GM18870 (cell line): ENCODE measurements around the gene MMP15.
"Not testable (repeated sequence)": the region's sequence is repeated elsewhere in the genome, so short reads cannot be mapped to it uniquely, and the experiment has no call there.

Experiments used
- ATAC-seq: cut with Tn5 transposase; IDR thresholded peaks from one replicate; pipeline ENCODE4 v1.9.1; 2021; ENCODE audit warnings: moderate library complexity; ENCODE audit not compliant: unreplicated experiment

Gene MMP15

DNA sequence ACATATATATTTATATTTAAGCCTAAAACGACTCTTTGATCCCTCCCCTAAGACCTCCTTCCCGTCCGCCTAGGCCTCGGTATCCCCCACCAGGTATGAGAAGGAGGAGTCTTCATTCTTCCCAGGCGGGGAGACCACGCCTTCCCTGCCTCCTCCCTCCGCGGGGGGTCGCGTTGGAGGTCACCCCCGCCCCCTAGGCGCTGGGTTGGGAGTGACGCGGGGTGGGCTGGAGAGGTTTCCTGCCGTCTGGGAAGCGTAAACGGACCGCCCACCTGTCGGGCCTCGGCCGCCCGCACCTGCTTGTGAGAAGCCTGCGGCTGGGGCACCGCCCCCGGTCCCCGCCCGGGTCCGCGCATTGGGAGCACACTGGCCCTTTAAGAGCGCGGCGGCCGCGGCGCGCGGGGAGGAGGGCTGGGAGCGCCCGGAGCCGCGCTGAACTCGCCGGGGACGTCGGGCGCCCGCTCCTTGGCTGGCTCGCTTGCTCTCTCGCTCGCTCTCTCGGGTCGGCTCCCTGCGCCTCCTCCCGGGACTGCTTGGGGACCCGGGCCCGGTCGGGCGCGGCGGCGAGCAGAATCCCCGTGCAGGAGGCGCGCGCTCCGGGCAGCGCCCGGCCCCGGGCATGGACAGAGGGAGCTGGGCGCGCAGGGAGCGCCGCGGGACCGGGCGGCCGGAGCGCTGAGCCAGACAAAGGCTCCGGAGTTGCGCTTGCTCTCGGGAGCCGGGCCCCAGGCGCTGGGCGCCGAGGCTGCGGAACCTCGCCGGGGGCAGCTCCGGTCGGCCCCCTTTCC is at the start of gene MMP15:
MMP15 (plus strand) TSS at position 404 of the 788 bp plus-strand sequence. CDS start 597 bp downstream, outside the sequence.
- ATAC-seq = no peak

DNA sequence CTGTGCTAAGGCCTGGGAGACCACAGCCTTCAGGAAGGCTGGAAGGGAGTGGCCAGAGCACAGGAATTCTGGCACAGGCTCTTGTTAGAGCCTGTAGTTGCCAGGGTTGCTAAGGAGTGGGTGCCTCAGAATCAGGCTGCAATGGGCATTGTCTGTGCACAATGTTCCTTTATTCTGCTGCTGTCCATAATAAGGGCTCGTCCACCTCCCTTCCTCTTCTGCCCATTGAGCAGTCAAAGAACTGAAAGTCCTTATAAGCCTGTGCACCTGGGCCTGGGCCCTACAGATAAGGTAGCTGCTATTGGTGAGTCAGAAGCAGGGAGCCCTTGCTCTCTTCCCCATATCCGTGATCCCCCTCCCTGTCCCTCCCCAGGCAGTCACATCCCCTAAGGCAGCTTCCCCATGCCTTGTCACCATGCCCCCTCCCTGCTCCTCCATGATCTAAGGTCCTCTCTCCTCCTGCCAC is 49.2 kb upstream of the MMP15 start:
- no peak for ATAC-seq

GRCh38 chr16:57977418-57978069 is 48.0 kb upstream of the MMP15 start:
- ATAC-seq = no peak

DNA sequence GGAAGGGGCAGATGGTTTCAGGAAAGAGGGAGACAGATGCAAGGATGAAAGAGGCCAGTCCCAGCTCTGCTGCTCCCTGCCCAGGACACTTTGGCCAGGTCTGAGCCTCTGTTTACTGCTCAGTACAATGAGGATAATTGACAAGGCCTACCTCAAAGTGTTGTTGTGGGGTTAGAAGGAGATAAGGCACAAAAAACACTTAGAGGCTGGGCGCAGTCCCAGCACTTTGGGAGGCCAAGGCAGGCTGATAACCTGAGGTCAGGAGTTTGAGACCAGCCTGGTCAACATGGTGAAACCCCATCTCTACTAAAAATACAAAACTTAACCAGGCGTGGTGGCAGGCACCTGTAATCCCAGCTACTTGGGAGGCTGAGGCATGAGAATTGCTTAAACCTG is 47.5 kb upstream of the MMP15 start:
- ATAC-seq = not testable (repeated sequence)

GRCh38 chr16:57979006-57979585 is 46.5 kb upstream of the MMP15 start:
- no peak for ATAC-seq

DNA sequence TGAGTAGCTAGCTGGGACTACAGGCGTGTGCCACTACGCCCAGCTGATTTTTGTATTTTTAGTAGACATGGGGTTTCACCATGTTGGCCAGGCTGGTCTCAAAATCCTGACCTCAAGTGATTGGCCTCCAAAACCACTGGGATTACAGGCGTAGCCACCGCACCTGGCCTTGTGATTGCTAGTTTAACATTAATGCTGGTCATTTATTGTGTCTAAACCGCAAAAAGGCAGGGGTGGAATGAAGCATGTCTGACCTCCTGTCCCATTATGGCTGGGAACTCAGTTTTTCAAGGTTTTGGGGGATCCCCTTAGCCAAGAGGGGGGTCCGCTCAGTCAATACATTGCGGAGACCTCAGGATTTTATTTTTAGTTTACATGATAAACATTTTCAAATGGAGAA is 43.9 kb upstream of the MMP15 start:
- no peak for ATAC-seq

- no peak for ATAC-seq
Measured at GRCh38 chr16:57982385-57982784, 43.2 kb upstream of the MMP15 start.

GRCh38 chr16:57984443-57985203 is 40.9 kb upstream of the MMP15 start:
- no peak for ATAC-seq

DNA sequence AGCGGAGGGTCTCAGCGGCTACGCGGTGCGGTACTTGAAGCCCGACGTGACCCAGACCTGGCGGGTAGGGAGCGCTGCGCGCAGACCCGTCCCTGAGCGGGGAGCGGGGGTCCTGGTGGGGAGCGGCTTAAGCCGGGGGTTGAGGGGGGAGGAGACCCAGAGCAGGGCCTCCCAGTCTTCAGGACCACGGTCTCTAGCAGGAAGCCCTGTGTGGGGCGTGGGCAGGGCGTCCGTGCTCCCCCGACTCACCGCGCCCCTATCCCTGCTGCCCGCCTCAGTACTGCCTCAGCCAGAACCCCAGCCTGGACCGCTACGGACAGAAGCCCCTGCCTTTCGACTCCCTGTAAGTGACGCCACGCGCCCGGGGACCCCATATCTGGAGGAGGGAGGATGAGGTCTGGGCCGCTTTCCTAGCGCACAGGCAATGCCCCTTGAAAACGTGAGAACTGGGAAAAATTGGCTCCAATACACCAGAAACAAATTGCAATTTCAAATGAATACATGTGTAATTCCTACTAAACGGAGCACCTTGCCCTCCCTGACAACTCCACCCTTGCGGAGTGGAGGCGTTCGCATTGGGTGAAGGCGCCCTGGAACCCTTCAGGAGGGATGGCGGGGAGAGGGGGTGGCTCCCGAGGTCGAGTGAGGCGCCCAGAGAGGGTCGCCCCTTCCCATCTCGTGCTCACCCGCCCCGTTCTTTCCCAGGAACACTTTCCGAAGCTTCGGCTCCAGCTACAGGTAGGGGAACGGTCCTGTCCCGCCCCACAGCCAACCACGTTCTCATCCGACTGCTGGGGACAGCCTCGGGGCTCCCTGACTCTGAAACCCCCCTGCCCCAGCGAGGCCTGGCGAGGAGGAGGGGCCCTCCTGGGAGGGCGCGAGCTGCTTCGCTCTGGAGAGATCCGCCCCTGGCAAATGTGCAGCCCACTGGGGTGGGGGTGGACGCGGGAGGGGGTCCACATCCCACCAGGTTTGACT is 40.1 kb upstream of the MMP15 start:
- ATAC-seq = no peak

DNA sequence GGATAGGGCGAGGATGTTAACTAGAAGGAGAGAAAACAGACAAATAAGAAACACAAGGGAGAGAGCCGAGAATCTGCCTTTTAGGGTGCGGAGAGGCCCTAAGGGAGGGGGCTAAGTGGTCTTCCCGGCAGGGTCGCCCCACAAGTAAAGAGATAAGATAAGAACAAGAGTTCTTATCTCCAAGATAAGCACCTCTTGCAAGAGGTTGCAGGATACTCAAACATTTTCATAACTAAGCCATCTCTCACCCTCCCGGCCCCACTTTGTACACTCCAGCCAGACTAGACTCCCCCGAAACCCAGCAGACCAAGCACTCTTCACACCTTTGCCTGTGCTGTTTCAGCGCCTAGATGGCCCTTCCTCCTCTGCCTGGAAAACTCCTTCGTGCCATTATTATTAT is 39.4 kb upstream of the MMP15 start:
- no peak for ATAC-seq

DNA sequence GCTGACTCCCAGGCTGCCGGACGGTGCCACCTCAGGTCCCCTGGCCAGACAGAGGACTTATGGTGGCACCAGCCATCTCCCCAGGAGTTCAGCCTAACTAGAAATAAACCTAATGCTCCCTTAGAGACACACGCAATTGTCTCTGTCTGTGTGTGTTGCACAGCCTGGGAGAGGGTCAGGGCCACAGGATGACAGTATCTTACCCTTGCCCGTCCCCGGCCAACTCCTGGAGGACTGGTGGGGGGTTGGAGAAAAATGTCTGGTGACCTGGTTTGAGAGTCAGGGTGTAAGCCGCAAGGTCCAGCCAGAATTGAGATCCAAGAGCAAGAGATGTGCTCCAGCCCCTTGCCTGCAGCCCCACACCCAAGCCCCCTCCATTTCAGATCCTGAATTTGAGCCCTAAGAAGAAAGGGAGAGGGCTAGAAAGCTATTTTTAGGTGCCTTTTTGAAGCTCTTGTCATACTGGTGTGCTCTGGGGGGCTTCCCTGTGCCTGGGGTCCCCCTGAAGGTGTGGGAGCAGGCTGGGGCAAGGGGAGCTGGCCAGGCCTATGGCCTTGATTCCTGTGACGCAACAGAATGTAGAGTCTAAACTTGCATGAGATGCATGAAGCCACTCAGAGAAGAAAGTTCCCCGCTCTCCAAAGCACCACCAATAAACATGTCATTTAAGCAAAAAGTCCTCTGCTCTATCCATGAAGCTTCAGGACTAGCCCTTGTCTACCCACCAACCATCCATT is 37.9 kb upstream of the MMP15 start:
- no peak for ATAC-seq

DNA sequence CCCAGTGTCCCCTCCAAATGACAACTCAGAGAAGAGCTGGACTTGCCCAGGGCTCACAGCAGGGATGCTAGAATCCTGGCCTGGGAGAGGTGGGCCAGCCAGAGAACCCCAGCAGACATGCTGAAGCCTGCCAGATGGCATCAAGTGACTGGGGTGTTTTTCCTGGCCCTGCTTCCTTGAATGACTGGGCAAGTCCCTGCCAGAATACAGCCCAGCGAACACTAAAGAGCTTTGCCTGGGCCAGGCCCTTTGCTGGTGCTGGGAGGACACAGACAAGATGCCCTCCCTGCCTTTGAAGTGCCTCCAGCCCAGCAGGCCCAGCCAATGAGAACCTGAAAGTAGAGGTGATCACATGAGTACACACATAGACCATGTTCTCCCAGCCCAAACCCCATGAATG is 36.6 kb upstream of the MMP15 start:
- ATAC-seq = no peak

DNA sequence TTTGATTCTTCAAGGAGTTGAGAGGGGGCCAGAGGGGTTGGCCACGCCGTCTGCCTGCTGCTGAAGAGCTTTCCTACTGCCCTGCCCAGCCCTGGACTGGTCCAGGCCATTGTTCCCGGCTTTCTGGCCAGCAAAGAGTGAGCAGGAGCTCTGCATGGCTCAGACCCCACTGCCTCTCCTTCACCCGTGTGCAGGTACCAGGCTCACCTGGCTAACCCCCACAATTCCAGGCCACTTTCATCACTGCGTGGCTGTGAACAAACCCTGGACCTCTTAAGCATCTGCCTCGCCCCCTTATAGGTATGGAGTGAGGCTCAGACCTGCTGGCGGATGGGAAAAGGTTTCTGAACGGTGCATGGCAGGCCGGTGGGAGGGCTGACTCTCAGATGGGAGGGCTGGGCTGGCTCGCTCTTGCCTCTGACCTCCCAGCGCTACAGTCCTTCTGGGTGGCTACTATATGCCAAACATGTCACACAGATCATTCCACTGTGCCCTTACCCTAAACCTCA is 33.9 kb upstream of the MMP15 start:
- no peak for ATAC-seq

GRCh38 chr16:57992084-57992483 is 33.5 kb upstream of the MMP15 start:
- ATAC-seq = no peak

GRCh38 chr16:57993438-57993837 is 32.1 kb upstream of the MMP15 start:
- ATAC-seq = no peak

GRCh38 chr16:57993897-57994296 is 31.7 kb upstream of the MMP15 start:
- ATAC-seq = no peak

DNA sequence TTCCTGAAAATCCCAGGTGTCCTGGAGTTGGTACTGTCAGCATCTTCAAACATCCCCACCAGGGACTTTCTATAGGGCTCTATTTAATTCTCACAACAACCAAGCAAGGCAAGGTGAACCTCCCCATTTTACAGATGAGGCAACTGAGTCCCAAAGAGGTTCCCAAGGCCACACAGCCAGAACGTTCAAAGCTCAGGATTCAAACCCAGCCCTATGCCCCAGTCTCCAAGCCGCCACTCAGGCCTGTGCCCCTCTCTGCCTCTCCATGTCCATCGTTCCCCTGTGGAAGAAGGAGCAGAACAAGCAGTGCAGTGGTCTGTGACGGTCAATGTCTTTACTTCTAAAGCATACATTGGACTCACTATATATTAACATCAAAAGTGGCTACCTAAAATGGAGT is 31.2 kb upstream of the MMP15 start:
- ATAC-seq = no peak

GRCh38 chr16:57994778-57995177 is 30.8 kb upstream of the MMP15 start:
- no peak for ATAC-seq

DNA sequence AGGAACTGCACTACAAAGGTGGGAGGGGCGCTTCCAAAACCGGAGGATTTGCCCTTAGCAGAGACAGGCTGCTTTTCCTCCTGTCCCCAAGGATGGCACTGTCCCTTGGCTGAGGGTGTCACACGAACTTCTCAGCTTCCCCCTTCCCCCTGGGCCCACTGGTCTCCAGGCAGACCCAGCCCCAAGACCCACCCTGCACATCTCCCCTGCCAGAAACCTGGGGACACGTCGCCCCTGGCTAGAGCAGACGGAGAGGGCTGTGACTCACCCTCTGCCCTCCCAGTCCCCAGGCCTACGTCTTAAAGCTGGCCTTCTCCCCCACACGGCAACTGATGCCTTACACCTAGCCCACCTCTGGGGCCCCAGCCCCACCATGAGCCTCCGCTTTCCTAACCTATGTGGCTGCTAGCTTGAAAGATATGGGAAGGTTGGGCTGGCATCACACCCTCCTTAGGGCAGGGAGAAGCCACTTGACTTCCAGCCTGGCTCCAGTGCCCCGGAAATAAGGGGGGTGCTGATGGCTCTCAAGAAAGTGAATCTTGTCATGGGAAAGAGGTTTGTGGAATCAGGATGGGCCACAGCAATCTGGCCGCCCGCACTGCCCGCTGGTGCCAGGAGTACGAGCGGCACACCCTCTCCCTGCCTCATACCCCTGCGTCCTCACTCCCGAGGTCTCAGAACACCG is 29.7 kb upstream of the MMP15 start:
- ATAC-seq = no peak
